Right ventricle myocardium inferior (tissue), 1 donor: Measurements from ENCODE around the gene LHFPL2. TPM values are rescaled to one million over a fixed set of nuclear protein-coding genes. Genes with fewer than 3 reads are reported as not detected.
"Not testable (repeated sequence)": the region's sequence is repeated elsewhere in the genome, so short reads cannot be mapped to it uniquely, and the experiment has no call there.

Source experiments
- ATAC-seq: fragments of 200-7000 bp; cut with Tn5 transposase; one replicate; pipeline ENCODE4 v1.9.1; 2020; ENCODE audit warnings: mild to moderate bottlenecking, moderate library complexity
- DNase-seq: peaks from one replicate; pipeline ENCODE4 v3.0.0; 2021; ENCODE audit errors: missing footprints
- intact Hi-C: fragments of 100-400 bp; cut with DNase I; formaldehyde crosslinking; loops from one replicate; pipeline ENCODE4 v1.11.0; 2022
- long read RNA-seq: library from polyadenylated mRNA; unstranded; transcript quantifications from one replicate; pipeline ENCODE4 v2.0.0, GENCODE V29; 2021
- total RNA-seq: library from RNA; stranded (reverse); fragmentation: NEBNext Ultra II Directional; extraction: Animal tissue kit (Norgen Biotek cat#: 25700); gene quantifications from one replicate; pipeline ENCODE4 v1.2.1, GENCODE V29; 2021
- donor health status: DM: no; HTN: yes; CAD: no; lungs with severe emphysema.

Gene LHFPL2
- total RNA-seq = 6.0 TPM
- long read RNA-seq, partial matches to known transcripts = 4 of 4 reads
- long read RNA-seq, other reads (novel, unspliced or antisense) = 0 of 4 reads

DNA sequence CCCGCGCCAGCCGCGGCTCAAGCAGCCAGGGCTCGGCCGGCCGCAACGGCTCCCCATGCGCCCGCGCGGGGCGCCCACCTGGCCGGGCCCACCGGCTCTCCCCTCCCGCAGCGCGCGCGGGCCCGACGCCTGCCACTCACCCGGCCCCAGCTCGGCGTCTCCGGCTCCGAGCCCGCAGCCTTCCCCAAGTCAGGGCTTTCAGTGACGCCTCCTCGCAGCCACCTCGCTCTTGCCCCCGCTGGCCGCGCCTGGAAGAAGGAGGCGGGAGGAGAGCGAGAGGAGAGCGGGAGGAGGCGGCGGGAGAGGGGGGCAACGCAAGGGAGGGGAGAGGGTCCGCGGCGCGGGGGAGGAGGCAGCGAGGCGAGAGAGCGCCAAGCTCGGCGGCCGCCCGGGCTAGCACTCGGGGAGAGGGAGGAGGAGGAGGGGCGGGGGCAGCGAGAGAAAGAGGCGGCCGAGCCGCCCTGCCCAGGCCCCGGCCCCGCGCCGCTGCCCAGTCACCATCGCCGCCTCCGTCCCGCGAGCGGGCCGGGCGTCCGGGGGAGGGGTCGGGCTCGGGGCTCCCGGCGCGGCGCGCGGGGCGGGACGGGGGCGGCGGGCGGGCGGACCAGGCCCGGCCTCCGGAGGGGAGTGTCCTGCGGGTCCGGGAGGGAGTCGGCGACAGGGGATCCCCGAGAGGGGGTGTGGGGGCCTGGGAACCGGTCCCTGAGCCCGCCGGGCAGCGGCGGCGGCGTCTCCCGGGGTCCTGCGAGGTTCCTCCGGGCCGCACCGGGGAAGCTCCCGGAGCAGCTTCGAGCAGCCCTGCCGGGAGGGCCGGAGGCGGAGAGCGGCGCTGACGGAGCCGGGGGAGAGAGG is at the start of gene LHFPL2:
TSS of gene LHFPL2 (minus strand) at position 414 of the 852 bp plus-strand sequence. CDS start 138,559 bp downstream, outside the sequence.
- ATAC-seq (peak; percentile 91), DNase-seq (peak; percentile 91)
- intact Hi-C loops = loop anchor here (5.0 kb wide), 3 partner anchors 101 to 259 kb away; no protein-coding TSS in a partner anchor

- DNase-seq (no peak), ATAC-seq (no peak)
- intact Hi-C loops = no loop called here
Measured at GRCh38 chr5:78696637-78697036, 48.1 kb upstream of the LHFPL2 start.

DNA sequence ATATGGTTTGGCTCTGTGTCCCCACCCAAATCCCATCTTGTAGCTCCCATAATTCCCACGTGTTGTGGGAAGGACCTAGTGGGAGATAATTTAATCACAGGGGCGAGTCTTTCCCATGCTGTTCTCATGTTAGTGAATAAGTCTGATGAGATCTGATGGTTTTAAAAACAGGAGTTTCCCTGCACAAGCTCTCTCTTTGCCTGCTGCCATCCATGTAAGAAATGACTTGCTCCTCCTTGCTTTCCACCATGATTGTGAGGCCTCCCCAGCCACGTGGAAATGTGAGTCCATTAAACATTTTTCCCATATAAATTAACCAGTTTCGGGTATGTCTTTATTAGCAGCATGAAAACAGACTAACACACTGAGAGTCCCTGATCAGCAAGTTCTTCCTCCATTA is 47.5 kb upstream of the LHFPL2 start:
- DNase-seq, intact Hi-C loops, ATAC-seq: not testable (repeated sequence)

- DNase-seq (no peak), ATAC-seq (no peak)
- intact Hi-C loops = no loop called here
Measured at GRCh38 chr5:78693339-78693738, 44.8 kb upstream of the LHFPL2 start.

- intact Hi-C loops = no loop called here
- no peak for ATAC-seq
- no peak for DNase-seq
Measured at GRCh38 chr5:78691084-78691960, 42.8 kb upstream of the LHFPL2 start.

DNA sequence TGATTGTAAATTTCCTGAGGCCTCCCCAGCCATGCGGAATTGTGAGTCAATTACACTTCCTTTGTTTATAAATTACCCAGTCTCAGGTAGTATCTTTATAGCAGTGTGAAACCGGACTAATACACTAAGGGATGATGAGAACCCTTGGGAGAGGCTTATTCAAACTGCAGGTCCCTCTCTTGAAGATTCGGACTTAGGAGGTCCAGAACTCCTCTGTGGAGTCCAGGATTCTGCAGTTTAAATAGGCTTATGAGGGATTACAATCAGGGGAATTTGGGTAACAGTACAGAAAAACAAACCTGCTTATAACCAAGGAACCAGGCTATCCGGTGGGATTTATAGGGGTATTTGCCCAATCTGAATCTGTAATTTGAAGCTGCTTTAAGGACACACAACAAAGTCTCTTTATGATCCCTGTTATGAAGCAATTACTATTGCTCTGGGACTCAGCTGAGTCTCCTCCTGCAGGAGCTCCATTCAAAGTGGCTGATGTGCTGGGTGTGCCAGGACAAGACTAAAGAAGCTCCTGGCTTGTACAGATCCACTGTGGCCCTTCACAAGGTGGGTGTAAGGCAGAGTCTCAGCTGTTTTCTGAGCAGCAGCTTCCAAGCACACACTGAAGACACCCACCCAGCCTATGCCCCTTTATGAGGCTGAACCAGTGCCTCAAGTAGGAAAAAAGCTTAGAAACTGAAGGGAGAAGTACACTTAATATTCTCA is 41.8 kb upstream of the LHFPL2 start:
- no peak for DNase-seq
- intact Hi-C loops = no loop called here
- no peak for ATAC-seq

GRCh38 chr5:78689540-78690252 is 41.1 kb upstream of the LHFPL2 start:
- intact Hi-C loops = no loop called here
- no peak for DNase-seq
- ATAC-seq = no peak

GRCh38 chr5:78687514-78687913 is 38.9 kb upstream of the LHFPL2 start:
- intact Hi-C loops, ATAC-seq, DNase-seq: not testable (repeated sequence)

DNA sequence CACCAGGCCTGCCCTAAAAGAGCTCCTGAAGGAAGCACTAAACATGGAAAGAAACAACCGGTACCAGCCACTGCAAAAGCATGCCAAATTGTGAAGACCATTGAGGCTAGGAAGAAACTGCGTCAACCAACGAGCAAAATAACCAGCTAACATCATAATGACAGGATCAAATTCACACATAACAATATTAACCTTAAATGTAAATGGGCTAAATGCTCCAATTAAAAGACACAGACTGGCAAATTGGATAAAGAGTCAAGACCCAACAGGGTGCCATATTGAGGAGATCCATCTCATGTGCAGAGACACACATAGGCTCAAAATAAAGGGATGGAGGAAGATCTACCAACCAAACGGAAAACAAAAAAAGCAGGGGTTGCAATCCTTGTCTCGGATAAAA is 35.3 kb upstream of the LHFPL2 start:
- DNase-seq, ATAC-seq, intact Hi-C loops: not testable (repeated sequence)

- intact Hi-C loops = no loop called here
- DNase-seq (no peak), ATAC-seq (no peak)
Measured at GRCh38 chr5:78679905-78680304, 31.3 kb upstream of the LHFPL2 start.

DNA sequence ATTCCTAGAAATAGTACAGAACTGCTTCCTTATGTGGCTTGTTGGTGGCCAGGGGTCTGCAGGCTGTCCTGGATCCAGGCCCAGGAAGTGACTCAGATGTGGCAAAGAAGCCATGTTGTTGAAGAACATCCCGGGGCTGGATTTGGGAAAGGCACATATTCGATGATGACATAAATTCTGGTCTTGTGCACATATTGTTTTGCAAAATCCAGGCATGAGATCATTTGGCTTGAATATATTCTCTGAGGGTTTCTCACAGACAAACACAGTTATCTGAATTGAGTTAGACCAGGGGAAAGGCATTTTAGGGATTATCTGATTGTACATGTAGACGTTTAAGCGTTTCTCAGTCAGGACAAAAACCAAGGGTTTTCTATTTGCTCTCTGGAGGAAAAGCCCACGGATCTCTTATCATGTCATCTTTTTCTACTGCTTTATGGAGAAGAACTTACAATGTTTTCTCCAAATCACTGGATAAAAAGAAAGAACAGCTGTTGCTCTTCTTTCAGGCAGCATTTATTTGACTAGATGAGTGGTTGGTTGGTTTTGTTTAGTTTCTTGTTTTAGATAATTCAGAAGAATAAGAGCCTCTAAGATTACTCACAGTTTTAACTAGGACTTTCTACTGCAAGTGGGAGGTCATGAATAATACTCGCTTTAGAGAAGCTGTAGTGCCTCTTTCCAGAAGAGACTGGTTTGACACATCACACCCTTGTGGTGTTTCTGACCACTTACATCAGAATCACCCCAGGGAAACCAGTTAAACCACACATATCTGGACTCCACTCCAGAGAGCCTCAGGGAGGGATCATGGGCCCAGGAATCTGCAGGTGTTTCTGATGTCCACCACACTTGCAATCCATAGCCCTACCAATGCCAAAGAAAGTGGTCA is 29.5 kb upstream of the LHFPL2 start:
- ATAC-seq (peak; percentile 93), DNase-seq (peak; percentile 75)
- intact Hi-C loops = no loop called here

DNA sequence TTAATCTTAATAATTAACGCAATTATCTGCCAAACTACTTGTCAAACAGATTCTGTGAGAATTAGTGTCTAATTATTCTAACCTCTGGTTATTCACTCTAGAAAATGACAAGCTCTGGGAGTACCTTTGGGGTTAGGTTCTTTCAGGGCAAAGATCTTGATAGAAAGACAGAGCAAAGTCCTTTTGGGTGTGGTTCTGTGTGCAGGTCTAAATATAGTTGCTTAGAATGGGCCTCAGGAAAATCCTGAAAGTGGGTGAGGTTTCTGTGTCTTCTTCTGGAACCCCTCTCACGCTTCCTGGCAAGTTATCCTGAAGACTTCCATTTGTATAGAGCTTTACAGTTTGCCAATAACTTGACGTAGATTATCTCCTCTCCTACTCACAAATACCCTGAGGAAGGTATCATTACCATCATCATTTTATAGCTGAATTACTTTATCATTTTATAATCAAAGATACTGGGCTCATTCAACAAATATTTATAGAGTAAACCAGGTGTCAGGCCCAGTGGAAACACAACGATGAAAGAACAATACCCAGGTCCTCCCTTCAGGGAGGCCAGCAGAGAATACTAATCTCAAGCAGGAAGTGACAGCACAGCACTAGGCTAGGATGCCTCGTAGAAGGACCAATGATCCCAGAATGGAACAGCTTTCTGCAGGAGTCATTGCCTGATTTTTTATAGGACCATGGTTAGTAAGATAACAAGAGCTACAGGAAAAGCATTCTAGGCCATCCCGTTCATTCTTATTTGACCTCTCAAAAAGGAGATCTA is 27.6 kb upstream of the LHFPL2 start:
- ATAC-seq (no peak), DNase-seq (no peak)
- intact Hi-C loops = no loop called here

DNA sequence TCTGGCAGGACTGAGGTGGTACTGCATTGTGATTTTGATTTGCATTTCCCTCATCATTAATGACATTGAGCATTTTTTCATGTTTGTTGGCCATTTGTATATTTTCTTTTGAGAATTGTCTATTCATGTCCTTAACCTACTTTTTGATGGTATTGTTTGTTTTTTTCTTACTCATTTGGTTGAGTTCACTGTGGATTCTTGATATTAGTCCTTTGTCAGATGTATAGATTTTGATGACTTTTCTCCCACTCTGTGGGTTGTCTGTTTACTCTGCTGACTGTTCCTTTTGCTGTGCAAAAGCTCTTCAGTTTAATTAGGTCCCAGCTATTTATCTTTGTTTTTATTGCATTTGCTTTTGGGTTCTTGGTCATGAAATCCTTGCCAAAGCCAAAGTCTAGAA is 25.3 kb upstream of the LHFPL2 start:
- DNase-seq, intact Hi-C loops, ATAC-seq: not testable (repeated sequence)

- DNase-seq (no peak), ATAC-seq (no peak)
- intact Hi-C loops = no loop called here
Measured at GRCh38 chr5:78672154-78672553, 23.6 kb upstream of the LHFPL2 start.

GRCh38 chr5:78671609-78672008 is 23.0 kb upstream of the LHFPL2 start:
- ATAC-seq (no peak), DNase-seq (no peak)
- intact Hi-C loops = no loop called here

- ATAC-seq = no peak
Measured at GRCh38 chr5:78670701-78671269, 22.2 kb upstream of the LHFPL2 start.

More at GRCh38 chr5:78670701-78671269, 22.2 kb upstream of the LHFPL2 start:
- no peak for DNase-seq
- intact Hi-C loops = no loop called here
